Measurements from ENCODE around the gene P3R3URF. TPM values are rescaled to one million over a fixed set of nuclear protein-coding genes. Genes with fewer than 3 reads are reported as not detected.

The P3R3URF gene
- total RNA-seq, 1 donor from 2014 or later = not detected

GRCh38 chr1:46194641-46195193 lies 18.4 kb upstream of the P3R3URF start:
- Histone ChIP-seq H3K4me2 (ENCODE audit: low read length) (no peak overlapping the region), H3K4me1 (ENCODE audit: insufficient read depth, low read length) (peaks cover 25% of the 10 kb centered on the region), H3K27me3 (ENCODE audit: insufficient read depth, low read length) (no peaks in the 10 kb centered on the region), H3K4me3 (ENCODE audit: insufficient read depth, low read depth, low read length) (no peak overlapping the region), H3K9ac (ENCODE audit: low read length) (no peak overlapping the region), H3K36me3 (ENCODE audit: insufficient read depth, low read length) (peaks cover 10% of the 10 kb centered on the region), H4K20me1 (ENCODE audit: insufficient read depth, low read length) (no peaks in the 10 kb centered on the region), H3K79me2 (ENCODE audit: insufficient read depth, low read length) (peaks cover 15% of the 10 kb centered on the region), H3K9me3 (ENCODE audit: insufficient read depth, low read depth, low read length) (no peaks in the 10 kb centered on the region), H2AFZ (ENCODE audit: low read depth, low read length) (no peak overlapping the region), H3K27ac (ENCODE audit: low read depth, low read length) (no peak overlapping the region)
- Mint-ChIP-seq H3K4me1 (ENCODE audit: low read depth, unreplicated experiment) (no peaks in the 10 kb centered on the region), H3K27me3 (ENCODE audit: low read depth, unreplicated experiment) (no peaks in the 10 kb centered on the region), H3K27ac (ENCODE audit: unreplicated experiment) (peak overlapping the region; percentile 6), H3K4me3 (ENCODE audit: unreplicated experiment) (no peak overlapping the region), H3K9me3 (ENCODE audit: unreplicated experiment) (no peaks in the 10 kb centered on the region), H3K36me3 (ENCODE audit: low read depth, unreplicated experiment) (peaks cover 21% of the 10 kb centered on the region)
- FAIRE-seq (no peak), DNase-seq (ENCODE audit: low read depth) (no peak)
- TF ChIP-seq EZH2 (IDR thresholded peaks at IDR 0.05; ENCODE audit: insufficient read depth, low read length) (no peak), CTCF (IDR thresholded peaks at IDR 0.05; ENCODE audit: insufficient read depth, low read depth, low read length) (no peak)

DNA sequence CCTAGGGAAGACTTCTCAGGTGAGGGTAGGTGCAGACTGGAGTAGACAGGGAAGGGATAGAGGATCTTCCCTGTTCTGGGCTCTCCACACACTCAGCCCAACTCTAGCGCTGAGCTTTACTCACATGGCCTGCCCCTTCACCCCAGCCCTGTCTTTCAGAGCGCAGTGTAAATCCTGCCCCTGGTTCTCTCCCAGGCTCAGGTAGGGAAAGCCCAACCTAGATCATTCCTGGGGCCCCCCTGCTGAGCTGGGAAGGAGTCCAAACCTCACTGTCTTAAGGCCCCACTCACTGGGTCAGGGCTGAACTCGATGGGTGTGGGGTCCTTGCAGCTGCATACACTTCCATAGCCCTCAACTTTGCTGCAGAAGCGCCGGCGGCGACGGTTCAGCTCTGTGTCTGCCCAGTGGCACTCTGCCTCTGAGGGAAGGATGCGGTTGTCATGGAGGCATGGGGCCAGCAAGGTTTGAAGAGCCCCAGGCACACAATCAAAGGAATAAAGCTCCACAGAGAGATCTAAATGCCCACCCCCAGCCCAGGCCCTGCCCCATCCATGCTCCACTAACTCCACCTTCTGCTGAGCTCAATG lies 17.8 kb upstream of the P3R3URF start:
- no peaks in the 10 kb centered on the region for H3K4me1 Mint-ChIP-seq (ENCODE audit: low read depth, unreplicated experiment)
- no peak for FAIRE-seq
- TF ChIP-seq CTCF (IDR thresholded peaks at IDR 0.05; ENCODE audit: insufficient read depth, low read depth, low read length) (no peak), EZH2 (IDR thresholded peaks at IDR 0.05; ENCODE audit: insufficient read depth, low read length) (no peak)
- Histone ChIP-seq H2AFZ (ENCODE audit: low read depth, low read length) (no peak overlapping the region), H3K4me2 (ENCODE audit: low read length) (no peak overlapping the region), H3K9ac (ENCODE audit: low read length) (no peak overlapping the region), H3K36me3 (ENCODE audit: insufficient read depth, low read length) (peaks cover 12% of the 10 kb centered on the region), H3K4me3 (ENCODE audit: insufficient read depth, low read depth, low read length) (no peak overlapping the region), H3K4me1 (ENCODE audit: insufficient read depth, low read length) (peaks cover 25% of the 10 kb centered on the region), H3K27ac (ENCODE audit: low read depth, low read length) (no peak overlapping the region), H4K20me1 (ENCODE audit: insufficient read depth, low read length) (no peaks in the 10 kb centered on the region), H3K79me2 (ENCODE audit: insufficient read depth, low read length) (peaks cover 15% of the 10 kb centered on the region), H3K27me3 (ENCODE audit: insufficient read depth, low read length) (no peaks in the 10 kb centered on the region), H3K9me3 (ENCODE audit: insufficient read depth, low read depth, low read length) (no peaks in the 10 kb centered on the region)
- H3K27ac Mint-ChIP-seq (ENCODE audit: unreplicated experiment) = no peak overlapping the region
- DNase-seq (ENCODE audit: low read depth) = no peak
- H3K9me3 Mint-ChIP-seq (ENCODE audit: unreplicated experiment) = no peaks in the 10 kb centered on the region
- no peaks in the 10 kb centered on the region for H3K27me3 Mint-ChIP-seq (ENCODE audit: low read depth, unreplicated experiment)
- no peak overlapping the region for H3K4me3 Mint-ChIP-seq (ENCODE audit: unreplicated experiment)
- H3K36me3 Mint-ChIP-seq (ENCODE audit: low read depth, unreplicated experiment) = peaks cover 21% of the 10 kb centered on the region

GRCh38 chr1:46193285-46193684 lies 17.0 kb upstream of the P3R3URF start:
- Histone ChIP-seq H3K4me3 (ENCODE audit: insufficient read depth, low read depth, low read length) (no peak overlapping the region), H3K27me3 (ENCODE audit: insufficient read depth, low read length) (no peaks in the 10 kb centered on the region), H4K20me1 (ENCODE audit: insufficient read depth, low read length) (no peaks in the 10 kb centered on the region), H3K9me3 (ENCODE audit: insufficient read depth, low read depth, low read length) (no peaks in the 10 kb centered on the region), H3K4me1 (ENCODE audit: insufficient read depth, low read length) (peaks cover 20% of the 10 kb centered on the region), H3K79me2 (ENCODE audit: insufficient read depth, low read length) (peaks cover 15% of the 10 kb centered on the region), H3K27ac (ENCODE audit: low read depth, low read length) (no peak overlapping the region), H2AFZ (ENCODE audit: low read depth, low read length) (no peak overlapping the region), H3K4me2 (ENCODE audit: low read length) (no peak overlapping the region), H3K36me3 (ENCODE audit: insufficient read depth, low read length) (peaks cover 12% of the 10 kb centered on the region), H3K9ac (ENCODE audit: low read length) (no peak overlapping the region)
- DNase-seq (ENCODE audit: low read depth) (no peak), FAIRE-seq (no peak)
- Mint-ChIP-seq H3K27me3 (ENCODE audit: low read depth, unreplicated experiment) (no peaks in the 10 kb centered on the region), H3K9me3 (ENCODE audit: unreplicated experiment) (no peaks in the 10 kb centered on the region), H3K27ac (ENCODE audit: unreplicated experiment) (no peak overlapping the region), H3K4me3 (ENCODE audit: unreplicated experiment) (no peak overlapping the region), H3K4me1 (ENCODE audit: low read depth, unreplicated experiment) (no peaks in the 10 kb centered on the region), H3K36me3 (ENCODE audit: low read depth, unreplicated experiment) (peaks cover 21% of the 10 kb centered on the region)
- no peak for TF ChIP-seq EZH2 (IDR thresholded peaks at IDR 0.05; ENCODE audit: insufficient read depth, low read length)
- no peak for TF ChIP-seq CTCF (IDR thresholded peaks at IDR 0.05; ENCODE audit: insufficient read depth, low read depth, low read length)
